ENCODE measurements around the gene ADRM1. TPM values are rescaled to one million over a fixed set of nuclear protein-coding genes. Genes with fewer than 3 reads are reported as not detected.

The ADRM1 gene
- total RNA-seq, 1 donor from 2014 or later = 52.3 TPM

- TF ChIP-seq, protein P1, sequence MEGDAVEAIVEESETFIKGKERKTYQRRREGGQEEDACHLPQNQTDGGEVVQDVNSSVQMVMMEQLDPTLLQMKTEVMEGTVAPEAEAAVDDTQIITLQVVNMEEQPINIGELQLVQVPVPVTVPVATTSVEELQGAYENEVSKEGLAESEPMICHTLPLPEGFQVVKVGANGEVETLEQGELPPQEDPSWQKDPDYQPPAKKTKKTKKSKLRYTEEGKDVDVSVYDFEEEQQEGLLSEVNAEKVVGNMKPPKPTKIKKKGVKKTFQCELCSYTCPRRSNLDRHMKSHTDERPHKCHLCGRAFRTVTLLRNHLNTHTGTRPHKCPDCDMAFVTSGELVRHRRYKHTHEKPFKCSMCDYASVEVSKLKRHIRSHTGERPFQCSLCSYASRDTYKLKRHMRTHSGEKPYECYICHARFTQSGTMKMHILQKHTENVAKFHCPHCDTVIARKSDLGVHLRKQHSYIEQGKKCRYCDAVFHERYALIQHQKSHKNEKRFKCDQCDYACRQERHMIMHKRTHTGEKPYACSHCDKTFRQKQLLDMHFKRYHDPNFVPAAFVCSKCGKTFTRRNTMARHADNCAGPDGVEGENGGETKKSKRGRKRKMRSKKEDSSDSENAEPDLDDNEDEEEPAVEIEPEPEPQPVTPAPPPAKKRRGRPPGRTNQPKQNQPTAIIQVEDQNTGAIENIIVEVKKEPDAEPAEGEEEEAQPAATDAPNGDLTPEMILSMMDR (IDR thresholded peaks at IDR 0.05) = no peak
- TF ChIP-seq EZH2 (IDR thresholded peaks at IDR 0.05) (no peak), EZH2phosphoT487 (IDR thresholded peaks at IDR 0.05) (no peak)
- H3K4me2 ChIP-seq = no peak overlapping the region
- H3F3A ChIP-seq (ENCODE audit: low read depth) = no peaks in the 10 kb centered on the region
- peaks cover 31% of the 10 kb centered on the region for H3K36me3 Mint-ChIP-seq
- no peaks in the 10 kb centered on the region for H3K4me1 Mint-ChIP-seq
- no peak overlapping the region for H3K27ac Mint-ChIP-seq
- no peak overlapping the region for H3K4me3 ChIP-seq
- H3K27me3 ChIP-seq = no peaks in the 10 kb centered on the region
- no peaks in the 10 kb centered on the region for H3K27me3 Mint-ChIP-seq (ENCODE audit: insufficient read depth, low read depth)
- H4K20me1 ChIP-seq (ENCODE audit: low read depth) = peaks cover 5% of the 10 kb centered on the region
- no peak overlapping the region for H3K27ac ChIP-seq
- no peak for DNase-seq (ENCODE audit: low spot score)
- peaks cover 6% of the 10 kb centered on the region for H3K36me3 ChIP-seq
- H3K9me3 ChIP-seq (ENCODE audit: low read depth) = no peaks in the 10 kb centered on the region
- H3K9me3 Mint-ChIP-seq = peaks cover 5% of the 10 kb centered on the region
- no peaks in the 10 kb centered on the region for H3K79me2 ChIP-seq (ENCODE audit: low read depth)
- no peak overlapping the region for H2AFZ ChIP-seq (replicated peaks)
- no peaks in the 10 kb centered on the region for H3K4me1 ChIP-seq
- H3K4me3 Mint-ChIP-seq = no peak overlapping the region
- H3K9ac ChIP-seq = no peak overlapping the region
These were observed 34.4 kb upstream of the ADRM1 start for GRCh38 chr20:62268228-62268900.

GRCh38 chr20:62269378-62269777 lies 33.4 kb upstream of the ADRM1 start:
- Histone ChIP-seq H4K20me1 (ENCODE audit: low read depth) (peaks cover 5% of the 10 kb centered on the region), H3K27me3 (no peaks in the 10 kb centered on the region), H3K4me2 (no peak overlapping the region), H3K36me3 (peaks cover 6% of the 10 kb centered on the region), H3K9ac (no peak overlapping the region), H2AFZ (replicated peaks) (no peak overlapping the region), H3K4me3 (no peak overlapping the region), H3K79me2 (ENCODE audit: low read depth) (no peaks in the 10 kb centered on the region), H3F3A (ENCODE audit: low read depth) (no peaks in the 10 kb centered on the region), H3K9me3 (ENCODE audit: low read depth) (no peaks in the 10 kb centered on the region), H3K27ac (no peak overlapping the region), H3K4me1 (no peaks in the 10 kb centered on the region)
- no peaks in the 10 kb centered on the region for H3K27me3 Mint-ChIP-seq (ENCODE audit: insufficient read depth, low read depth)
- no peak overlapping the region for H3K27ac Mint-ChIP-seq
- TF ChIP-seq EZH2 (IDR thresholded peaks at IDR 0.05) (no peak), EZH2phosphoT487 (IDR thresholded peaks at IDR 0.05) (no peak)
- TF ChIP-seq, protein P1 (IDR thresholded peaks at IDR 0.05) = no peak
- H3K4me3 Mint-ChIP-seq = no peak overlapping the region
- no peak for DNase-seq (ENCODE audit: low spot score)
- peaks cover 30% of the 10 kb centered on the region for H3K36me3 Mint-ChIP-seq
- H3K9me3 Mint-ChIP-seq = peaks cover 5% of the 10 kb centered on the region
- no peaks in the 10 kb centered on the region for H3K4me1 Mint-ChIP-seq

GRCh38 chr20:62269871-62270270 lies 32.9 kb upstream of the ADRM1 start:
- H3K4me2 ChIP-seq = no peak overlapping the region
- peaks cover 26% of the 10 kb centered on the region for H3K36me3 Mint-ChIP-seq
- H3K4me1 ChIP-seq = no peaks in the 10 kb centered on the region
- H3K4me1 Mint-ChIP-seq = no peaks in the 10 kb centered on the region
- no peak overlapping the region for H3K27ac Mint-ChIP-seq
- no peak overlapping the region for H2AFZ ChIP-seq (replicated peaks)
- H3K9me3 ChIP-seq (ENCODE audit: low read depth) = no peaks in the 10 kb centered on the region
- H3K27ac ChIP-seq = no peak overlapping the region
- TF ChIP-seq EZH2phosphoT487 (IDR thresholded peaks at IDR 0.05) (no peak), EZH2 (IDR thresholded peaks at IDR 0.05) (no peak)
- TF ChIP-seq, protein P1 (IDR thresholded peaks at IDR 0.05) = no peak
- H3K27me3 ChIP-seq = no peaks in the 10 kb centered on the region
- peaks cover 5% of the 10 kb centered on the region for H4K20me1 ChIP-seq (ENCODE audit: low read depth)
- H3F3A ChIP-seq (ENCODE audit: low read depth) = no peaks in the 10 kb centered on the region
- H3K27me3 Mint-ChIP-seq (ENCODE audit: insufficient read depth, low read depth) = no peaks in the 10 kb centered on the region
- peaks cover under 1% of the 10 kb centered on the region for H3K36me3 ChIP-seq
- no peak overlapping the region for H3K4me3 Mint-ChIP-seq
- no peak overlapping the region for H3K9ac ChIP-seq
- no peaks in the 10 kb centered on the region for H3K79me2 ChIP-seq (ENCODE audit: low read depth)
- H3K4me3 ChIP-seq = no peak overlapping the region
- DNase-seq (ENCODE audit: low spot score) = no peak
- H3K9me3 Mint-ChIP-seq = peaks cover 5% of the 10 kb centered on the region

All from neural progenitor cell (in vitro differentiated cells).